Stimulated activated CD8-positive, alpha-beta memory T cell treated with anti-CD3 and anti-CD28 coated beads, Interleukin-15, amount 100 ng/mL, for 4 hours (primary cell): ENCODE results near the gene CTNNA1.
"Not testable (repeated sequence)": the region's sequence is repeated elsewhere in the genome, so short reads cannot be mapped to it uniquely, and the experiment has no call there.

Source experiments
- DNase-seq, 2 donors: peaks; one replicate each; pipeline ENCODE4 v3.0.0-alpha.2; 2020; ENCODE audit warnings: low read depth in 2 of 2

The CTNNA1 gene

GRCh38 chr5:138760448-138761110 lies 7.4 kb downstream of the CTNNA1 start:
- DNase-seq = no peak

GRCh38 chr5:138761115-138761514 lies 7.9 kb downstream of the CTNNA1 start:
- not testable (repeated sequence) for DNase-seq

- DNase-seq = not testable (repeated sequence)
Observed at GRCh38 chr5:138761670-138762069, 8.4 kb downstream of the CTNNA1 start.

- no peak for DNase-seq
Observed at GRCh38 chr5:138762110-138762509, 8.9 kb downstream of the CTNNA1 start.

- no peak for DNase-seq
Observed at GRCh38 chr5:138763037-138763778, 10.0 kb downstream of the CTNNA1 start.

- DNase-seq = no peak
Observed at GRCh38 chr5:138770291-138770690, 17.1 kb downstream of the CTNNA1 start.

GRCh38 chr5:138770977-138771376 lies 17.8 kb downstream of the CTNNA1 start:
- no peak for DNase-seq

GRCh38 chr5:138772986-138773594 lies 19.9 kb downstream of the CTNNA1 start:
- DNase-seq = no peak

- DNase-seq = not testable (repeated sequence)
Observed at GRCh38 chr5:138773624-138774023, 20.4 kb downstream of the CTNNA1 start.

GRCh38 chr5:138775034-138775433 lies 21.8 kb downstream of the CTNNA1 start:
- no peak for DNase-seq

GRCh38 chr5:138778234-138778633 lies 25.0 kb downstream of the CTNNA1 start:
- DNase-seq = no peak

GRCh38 chr5:138783976-138784375 lies 30.8 kb downstream of the CTNNA1 start:
- no peak for DNase-seq

- DNase-seq = no peak
Observed at GRCh38 chr5:138784590-138784989, 31.4 kb downstream of the CTNNA1 start.

- DNase-seq = no peak
Observed at GRCh38 chr5:138789771-138790242, 36.6 kb downstream of the CTNNA1 start.

- DNase-seq = no peak
Observed at GRCh38 chr5:138790684-138791083, 37.5 kb downstream of the CTNNA1 start.

- DNase-seq = no peak
Observed at GRCh38 chr5:138792195-138792790, 39.1 kb downstream of the CTNNA1 start.

GRCh38 chr5:138793575-138793974 lies 40.4 kb downstream of the CTNNA1 start:
- no peak for DNase-seq

GRCh38 chr5:138803285-138803684 lies 50.1 kb downstream of the CTNNA1 start:
- no peak for DNase-seq

GRCh38 chr5:138803935-138804334 lies 50.7 kb downstream of the CTNNA1 start:
- no peak for DNase-seq

GRCh38 chr5:138805096-138805495 lies 51.9 kb downstream of the CTNNA1 start:
- no peak for DNase-seq

GRCh38 chr5:138807182-138807581 lies 54.0 kb downstream of the CTNNA1 start:
- no peak for DNase-seq

GRCh38 chr5:138809391-138809790 lies 56.2 kb downstream of the CTNNA1 start:
- DNase-seq = no peak
